Hepatocyte (in vitro differentiated cells): ENCODE results near the gene TDRD3.

ENCODE experiments used
- EZH2 ChIP-seq: fragments of 200-600 bp; sonication (generic); IDR thresholded peaks from 2 replicates; pipeline ENCODE4 v1.6.1; 2016; ENCODE audit warnings: antibody characterized with exemption, mild to moderate bottlenecking, borderline replicate concordance
- EZH2phosphoT487 ChIP-seq: fragments of 200-600 bp; sonication (generic); IDR thresholded peaks from one replicate; pipeline ENCODE4 v1.6.1; 2018; ENCODE audit warnings: antibody characterized with exemption, mild to moderate bottlenecking, low read depth, moderate library complexity; ENCODE audit not compliant: unreplicated experiment, severe bottlenecking
- TF ChIP-seq, protein P1 (sequence below): fragments of 200-600 bp; sonication (generic); IDR thresholded peaks from 2 replicates; pipeline ENCODE4 v1.5.1; 2016; ENCODE audit warnings: antibody characterized with exemption, mild to moderate bottlenecking; ENCODE audit not compliant: poor library complexity

- TF ChIP-seq, protein P1, sequence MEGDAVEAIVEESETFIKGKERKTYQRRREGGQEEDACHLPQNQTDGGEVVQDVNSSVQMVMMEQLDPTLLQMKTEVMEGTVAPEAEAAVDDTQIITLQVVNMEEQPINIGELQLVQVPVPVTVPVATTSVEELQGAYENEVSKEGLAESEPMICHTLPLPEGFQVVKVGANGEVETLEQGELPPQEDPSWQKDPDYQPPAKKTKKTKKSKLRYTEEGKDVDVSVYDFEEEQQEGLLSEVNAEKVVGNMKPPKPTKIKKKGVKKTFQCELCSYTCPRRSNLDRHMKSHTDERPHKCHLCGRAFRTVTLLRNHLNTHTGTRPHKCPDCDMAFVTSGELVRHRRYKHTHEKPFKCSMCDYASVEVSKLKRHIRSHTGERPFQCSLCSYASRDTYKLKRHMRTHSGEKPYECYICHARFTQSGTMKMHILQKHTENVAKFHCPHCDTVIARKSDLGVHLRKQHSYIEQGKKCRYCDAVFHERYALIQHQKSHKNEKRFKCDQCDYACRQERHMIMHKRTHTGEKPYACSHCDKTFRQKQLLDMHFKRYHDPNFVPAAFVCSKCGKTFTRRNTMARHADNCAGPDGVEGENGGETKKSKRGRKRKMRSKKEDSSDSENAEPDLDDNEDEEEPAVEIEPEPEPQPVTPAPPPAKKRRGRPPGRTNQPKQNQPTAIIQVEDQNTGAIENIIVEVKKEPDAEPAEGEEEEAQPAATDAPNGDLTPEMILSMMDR = no peak
- TF ChIP-seq EZH2 = no peak
- TF ChIP-seq EZH2phosphoT487 = no peak
Measured at GRCh38 chr13:60611523-60611922, 214.5 kb downstream of the TDRD3 start.
